Nephron (organoid): ENCODE data around the gene LYVE1.

Source experiments
- H3K27ac Mint-ChIP-seq, 3 experiments: 2 replicates each; pipeline ENCODE4 v1.8.0; 2020; ENCODE audit warnings: mixed read lengths in 3 of 3, mild to moderate bottlenecking in 2 of 3, moderate library complexity in 1 of 3
- H3K27me3 Mint-ChIP-seq: 2 replicates; pipeline ENCODE4 v1.8.0; 2021; ENCODE audit warnings: low read depth, mild to moderate bottlenecking, moderate library complexity, mixed read lengths
- H3K36me3 Mint-ChIP-seq: 2 replicates; pipeline ENCODE4 v1.8.0; 2020; ENCODE audit warnings: low read depth, mixed read lengths
- H3K4me1 Mint-ChIP-seq: 2 replicates; pipeline ENCODE4 v1.8.0; 2020; ENCODE audit warnings: mixed read lengths
- H3K4me3 Mint-ChIP-seq, 3 experiments: 2 replicates each; pipeline ENCODE4 v1.8.0; 2020; ENCODE audit warnings: mild to moderate bottlenecking in 3 of 3, mixed read lengths in 3 of 3, moderate library complexity in 2 of 3
- H3K9me3 Mint-ChIP-seq: 2 replicates; pipeline ENCODE4 v1.8.0; 2020; ENCODE audit warnings: mixed read lengths
- CTCF ChIP-seq, 3 experiments: fragments of 200-600 bp; sonication (generic); IDR thresholded peaks; one replicate each; pipeline ENCODE4 v1.5.0; 2021; ENCODE audit warnings: antibody characterized with exemption in 3 of 3; ENCODE audit not compliant: unreplicated experiment in 3 of 3

LYVE1 gene

GRCh38 chr11:10526974-10527918, 41.2 kb downstream of the LYVE1 start:
- Mint-ChIP-seq H3K36me3 (peaks cover 47% of the 10 kb centered on the region), H3K27me3 (no peaks in the 10 kb centered on the region), H3K4me1 (peaks cover 14% of the 10 kb centered on the region), H3K9me3 (no peaks in the 10 kb centered on the region), H3K4me3 (no peak overlapping the region), H3K27ac (peak overlapping the region in 2 of 3 experiments; percentile 51 to 62)
- TF ChIP-seq CTCF (IDR thresholded peaks at IDR 0.05; ENCODE audit: unreplicated experiment in 3 of 3) = no peak

GRCh38 chr11:10524471-10524870, 44.0 kb downstream of the LYVE1 start:
- TF ChIP-seq CTCF (IDR thresholded peaks at IDR 0.05; ENCODE audit: unreplicated experiment in 3 of 3) = no peak

GRCh38 chr11:10522921-10523320, 45.5 kb downstream of the LYVE1 start:
- no peaks in the 10 kb centered on the region for H3K27me3 Mint-ChIP-seq
- H3K4me1 Mint-ChIP-seq = peaks cover 14% of the 10 kb centered on the region
- H3K36me3 Mint-ChIP-seq = peaks cover 29% of the 10 kb centered on the region

More at GRCh38 chr11:10524471-10524870, 44.0 kb downstream of the LYVE1 start:
- Mint-ChIP-seq H3K36me3 (peaks cover 39% of the 10 kb centered on the region), H3K4me3 (no peak overlapping the region), H3K27ac (peak overlapping the region in 1 of 3 experiments; percentile 23), H3K4me1 (peaks cover 14% of the 10 kb centered on the region), H3K9me3 (no peaks in the 10 kb centered on the region), H3K27me3 (no peaks in the 10 kb centered on the region)

GRCh38 chr11:10522276-10522675, 46.2 kb downstream of the LYVE1 start:
- peaks cover 30% of the 10 kb centered on the region for H3K36me3 Mint-ChIP-seq
- H3K27me3 Mint-ChIP-seq = no peaks in the 10 kb centered on the region
- TF ChIP-seq CTCF (IDR thresholded peaks at IDR 0.05; ENCODE audit: unreplicated experiment in 3 of 3) = no peak
- H3K27ac Mint-ChIP-seq = no peak overlapping the region
- H3K4me1 Mint-ChIP-seq = peaks cover 9% of the 10 kb centered on the region
- no peak overlapping the region for H3K4me3 Mint-ChIP-seq
- no peaks in the 10 kb centered on the region for H3K9me3 Mint-ChIP-seq

More at GRCh38 chr11:10522921-10523320, 45.5 kb downstream of the LYVE1 start:
- Mint-ChIP-seq H3K27ac (no peak overlapping the region), H3K9me3 (no peaks in the 10 kb centered on the region), H3K4me3 (no peak overlapping the region)
- TF ChIP-seq CTCF (IDR thresholded peaks at IDR 0.05; ENCODE audit: unreplicated experiment in 3 of 3) = no peak

- H3K27me3 Mint-ChIP-seq = no peaks in the 10 kb centered on the region
- no peak overlapping the region for H3K27ac Mint-ChIP-seq
- H3K4me1 Mint-ChIP-seq = peaks cover 6% of the 10 kb centered on the region
- H3K36me3 Mint-ChIP-seq = peaks cover 24% of the 10 kb centered on the region
- TF ChIP-seq CTCF (IDR thresholded peaks at IDR 0.05; ENCODE audit: unreplicated experiment in 3 of 3) = no peak
- H3K9me3 Mint-ChIP-seq = no peaks in the 10 kb centered on the region
- H3K4me3 Mint-ChIP-seq = no peak overlapping the region
These were observed 47.9 kb downstream of the LYVE1 start for GRCh38 chr11:10520562-10520961.
